GM20000 (cell line): Measurements from ENCODE around the gene BPIFB3.

ENCODE experiments used
- DNase-seq: peaks from one replicate; pipeline ENCODE4 v3.0.0; 2012; ENCODE audit warnings: low spot score
- TF ChIP-seq, protein P1 (sequence below): IDR thresholded peaks from 2 replicates; pipeline ENCODE4 v1.5.1; 2012; ENCODE audit warnings: mild to moderate bottlenecking, control low read depth; ENCODE audit errors: extremely low read depth, missing control alignments

BPIFB3 gene

GRCh38 chr20:33076662-33077372, 23.1 kb downstream of the BPIFB3 start:
- no peak for DNase-seq
- TF ChIP-seq, protein P1, sequence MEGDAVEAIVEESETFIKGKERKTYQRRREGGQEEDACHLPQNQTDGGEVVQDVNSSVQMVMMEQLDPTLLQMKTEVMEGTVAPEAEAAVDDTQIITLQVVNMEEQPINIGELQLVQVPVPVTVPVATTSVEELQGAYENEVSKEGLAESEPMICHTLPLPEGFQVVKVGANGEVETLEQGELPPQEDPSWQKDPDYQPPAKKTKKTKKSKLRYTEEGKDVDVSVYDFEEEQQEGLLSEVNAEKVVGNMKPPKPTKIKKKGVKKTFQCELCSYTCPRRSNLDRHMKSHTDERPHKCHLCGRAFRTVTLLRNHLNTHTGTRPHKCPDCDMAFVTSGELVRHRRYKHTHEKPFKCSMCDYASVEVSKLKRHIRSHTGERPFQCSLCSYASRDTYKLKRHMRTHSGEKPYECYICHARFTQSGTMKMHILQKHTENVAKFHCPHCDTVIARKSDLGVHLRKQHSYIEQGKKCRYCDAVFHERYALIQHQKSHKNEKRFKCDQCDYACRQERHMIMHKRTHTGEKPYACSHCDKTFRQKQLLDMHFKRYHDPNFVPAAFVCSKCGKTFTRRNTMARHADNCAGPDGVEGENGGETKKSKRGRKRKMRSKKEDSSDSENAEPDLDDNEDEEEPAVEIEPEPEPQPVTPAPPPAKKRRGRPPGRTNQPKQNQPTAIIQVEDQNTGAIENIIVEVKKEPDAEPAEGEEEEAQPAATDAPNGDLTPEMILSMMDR: peak; percentile 5

GRCh38 chr20:33079259-33079658, 25.6 kb downstream of the BPIFB3 start, which contains the start of gene BPIFB4:
Gene BPIFB4, plus strand, starts transcription at chr20:33079643. Its CDS starts 1,884 bp downstream, at chr20:33081527.
- DNase-seq: no peak
- TF ChIP-seq, protein P1: no peak

DNA sequence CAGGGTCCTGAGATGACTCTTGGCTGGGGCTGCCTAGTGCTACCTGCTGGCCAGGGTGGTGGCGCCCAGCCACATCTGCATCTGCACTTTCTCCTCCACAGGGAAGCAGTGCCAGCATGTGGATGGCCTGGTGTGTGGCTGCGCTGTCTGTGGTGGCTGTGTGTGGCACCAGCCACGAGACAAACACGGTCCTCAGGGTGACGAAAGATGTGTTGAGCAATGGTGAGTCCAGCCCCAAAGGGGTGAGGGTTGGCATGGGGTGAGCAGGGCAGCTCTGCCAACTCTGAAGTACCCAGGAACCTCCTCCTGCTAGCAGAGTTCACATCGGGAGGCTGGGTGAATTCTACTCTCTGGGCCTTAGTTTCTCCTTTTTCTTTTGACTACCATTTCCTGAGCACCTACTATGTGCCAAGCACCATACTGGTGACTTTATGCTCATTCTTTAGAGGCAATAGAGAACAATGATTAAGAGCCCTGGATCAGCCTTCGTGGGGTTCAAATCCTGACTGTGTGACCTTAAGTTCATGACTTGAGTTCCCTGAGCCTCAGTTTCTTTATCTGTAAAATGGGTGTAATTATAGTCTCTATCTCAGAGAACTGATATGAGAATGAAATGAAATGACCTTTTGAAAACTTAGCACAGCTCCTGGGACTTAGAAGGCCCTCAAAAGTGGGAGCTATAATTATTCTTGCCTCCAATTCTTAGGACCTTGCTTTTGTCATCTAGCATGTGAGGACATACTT, 27.9 kb downstream of the BPIFB3 start:
- TF ChIP-seq, protein P1: no peak
- DNase-seq: no peak

- TF ChIP-seq, protein P1: no peak
- no peak for DNase-seq
These were observed 28.8 kb downstream of the BPIFB3 start for GRCh38 chr20:33082546-33082945.

DNA sequence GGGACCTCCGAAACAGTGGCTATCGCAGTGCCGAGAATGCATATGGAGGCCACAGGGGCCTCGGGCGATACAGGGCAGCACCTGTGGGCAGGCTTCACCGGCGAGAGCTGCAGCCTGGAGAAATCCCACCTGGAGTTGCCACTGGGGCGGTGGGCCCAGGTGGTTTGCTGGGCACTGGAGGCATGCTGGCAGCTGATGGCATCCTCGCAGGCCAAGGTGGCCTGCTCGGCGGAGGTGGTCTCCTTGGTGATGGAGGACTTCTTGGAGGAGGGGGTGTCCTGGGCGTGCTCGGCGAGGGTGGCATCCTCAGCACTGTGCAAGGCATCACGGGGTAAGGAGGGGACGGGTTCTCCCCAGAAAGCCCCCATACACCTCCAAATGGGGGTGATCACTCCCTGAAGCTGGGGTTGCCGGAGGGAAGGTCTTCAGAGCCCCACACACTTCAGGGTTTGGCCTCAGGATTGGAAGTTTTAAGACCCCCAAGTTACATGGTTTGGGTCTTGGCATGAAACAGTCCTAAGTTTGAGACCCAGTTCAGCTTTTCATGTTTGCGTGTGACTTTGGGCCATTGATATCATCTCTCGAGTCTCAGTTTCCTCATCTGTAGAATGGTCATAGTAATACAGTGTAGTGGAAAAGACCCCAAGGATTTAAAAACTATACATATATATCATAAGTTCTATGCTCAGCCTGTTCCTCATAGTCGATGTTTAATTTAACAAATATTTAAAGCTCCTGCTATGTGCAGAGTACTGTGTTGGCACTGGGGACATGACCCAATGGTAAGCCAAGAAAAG, 30.0 kb downstream of the BPIFB3 start:
- TF ChIP-seq, protein P1: no peak
- DNase-seq: no peak

DNA sequence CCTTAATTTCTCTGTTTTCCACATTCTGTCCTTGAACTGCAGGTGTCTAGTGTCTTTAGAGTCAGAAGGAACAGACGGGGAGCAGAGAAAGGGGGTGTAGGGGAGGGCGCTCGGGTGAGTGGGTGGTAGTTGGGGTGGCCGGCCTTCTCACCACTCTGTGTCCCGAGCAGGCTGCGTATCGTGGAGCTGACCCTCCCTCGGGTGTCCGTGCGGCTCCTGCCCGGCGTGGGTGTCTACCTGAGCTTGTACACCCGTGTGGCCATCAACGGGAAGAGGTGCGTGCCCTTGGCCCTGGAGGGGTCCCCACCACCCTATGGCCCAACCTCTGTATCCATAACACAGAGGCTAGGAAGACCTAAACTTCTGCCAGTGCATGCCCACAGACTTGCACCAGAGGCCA, 31.0 kb downstream of the BPIFB3 start:
- DNase-seq: no peak
- TF ChIP-seq, protein P1: no peak
